Measurements from ENCODE around the gene TSPEAR. TPM values are rescaled to one million over a fixed set of nuclear protein-coding genes. Genes with fewer than 3 reads are reported as not detected.

The TSPEAR gene
- total RNA-seq, 2 experiments from 2014 or later, result not detected

DNA sequence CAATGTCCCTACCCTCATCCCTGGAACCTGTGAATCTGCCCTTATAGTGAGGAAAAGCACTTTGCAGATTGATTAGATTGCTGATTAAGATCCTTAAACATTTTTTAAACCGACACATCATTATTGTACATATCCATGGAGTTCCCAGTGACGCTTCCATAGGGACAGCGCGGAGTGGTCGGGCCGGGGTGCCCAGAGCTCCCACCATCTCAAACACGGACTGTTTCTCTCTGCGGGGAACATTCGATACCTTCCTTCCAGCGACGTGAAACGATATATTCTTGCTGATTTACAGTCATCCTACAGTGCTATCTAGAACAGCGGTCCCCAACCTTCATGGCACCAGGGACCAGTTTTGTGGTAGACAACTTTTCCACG lies 10.4 kb downstream of the TSPEAR start:
- Mint-ChIP-seq H3K36me3 (ENCODE audit: low read depth) (no peaks in the 10 kb centered on the region), H3K4me3 (no peak overlapping the region), H3K27me3 (peaks cover 88% of the 10 kb centered on the region), H3K4me1 (ENCODE audit: low read depth) (peaks cover 1% of the 10 kb centered on the region), H3K27ac (no peak overlapping the region), H3K9me3 (no peaks in the 10 kb centered on the region)
- H3K27ac ChIP-seq (ENCODE audit: low read depth in 1 of 2, low read length in 2 of 2), result no peak overlapping the region
- peaks cover 68 to 78% of the 10 kb centered on the region in 2 experiments for H3K27me3 ChIP-seq (ENCODE audit: control insufficient read depth in 1 of 2, insufficient read depth in 2 of 2, low read length in 2 of 2)
- ATAC-seq (ENCODE audit: poor library complexity) (no peak), DNase-seq (no peak)
- H3K4me1 ChIP-seq (ENCODE audit: insufficient read depth, low read length), result no peaks in the 10 kb centered on the region
- ChIA-PET CTCF (no interaction called here), POLR2A (no interaction called here)
- no peak overlapping the region for H3K4me3 ChIP-seq (ENCODE audit: low read length)
- TF ChIP-seq, protein P1, sequence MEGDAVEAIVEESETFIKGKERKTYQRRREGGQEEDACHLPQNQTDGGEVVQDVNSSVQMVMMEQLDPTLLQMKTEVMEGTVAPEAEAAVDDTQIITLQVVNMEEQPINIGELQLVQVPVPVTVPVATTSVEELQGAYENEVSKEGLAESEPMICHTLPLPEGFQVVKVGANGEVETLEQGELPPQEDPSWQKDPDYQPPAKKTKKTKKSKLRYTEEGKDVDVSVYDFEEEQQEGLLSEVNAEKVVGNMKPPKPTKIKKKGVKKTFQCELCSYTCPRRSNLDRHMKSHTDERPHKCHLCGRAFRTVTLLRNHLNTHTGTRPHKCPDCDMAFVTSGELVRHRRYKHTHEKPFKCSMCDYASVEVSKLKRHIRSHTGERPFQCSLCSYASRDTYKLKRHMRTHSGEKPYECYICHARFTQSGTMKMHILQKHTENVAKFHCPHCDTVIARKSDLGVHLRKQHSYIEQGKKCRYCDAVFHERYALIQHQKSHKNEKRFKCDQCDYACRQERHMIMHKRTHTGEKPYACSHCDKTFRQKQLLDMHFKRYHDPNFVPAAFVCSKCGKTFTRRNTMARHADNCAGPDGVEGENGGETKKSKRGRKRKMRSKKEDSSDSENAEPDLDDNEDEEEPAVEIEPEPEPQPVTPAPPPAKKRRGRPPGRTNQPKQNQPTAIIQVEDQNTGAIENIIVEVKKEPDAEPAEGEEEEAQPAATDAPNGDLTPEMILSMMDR (IDR thresholded peaks at IDR 0.05), result no peak
- intact Hi-C loops (cut with DNase I, micrococcal nuclease), result no loop called here
- no peaks in the 10 kb centered on the region for H3K36me3 ChIP-seq (ENCODE audit: insufficient read depth, low read length)
- H3K9me3 ChIP-seq (ENCODE audit: control insufficient read depth in 1 of 2, insufficient read depth in 1 of 2, low read length in 2 of 2), result peaks cover 3 to 36% of the 10 kb centered on the region in 2 experiments

DNA sequence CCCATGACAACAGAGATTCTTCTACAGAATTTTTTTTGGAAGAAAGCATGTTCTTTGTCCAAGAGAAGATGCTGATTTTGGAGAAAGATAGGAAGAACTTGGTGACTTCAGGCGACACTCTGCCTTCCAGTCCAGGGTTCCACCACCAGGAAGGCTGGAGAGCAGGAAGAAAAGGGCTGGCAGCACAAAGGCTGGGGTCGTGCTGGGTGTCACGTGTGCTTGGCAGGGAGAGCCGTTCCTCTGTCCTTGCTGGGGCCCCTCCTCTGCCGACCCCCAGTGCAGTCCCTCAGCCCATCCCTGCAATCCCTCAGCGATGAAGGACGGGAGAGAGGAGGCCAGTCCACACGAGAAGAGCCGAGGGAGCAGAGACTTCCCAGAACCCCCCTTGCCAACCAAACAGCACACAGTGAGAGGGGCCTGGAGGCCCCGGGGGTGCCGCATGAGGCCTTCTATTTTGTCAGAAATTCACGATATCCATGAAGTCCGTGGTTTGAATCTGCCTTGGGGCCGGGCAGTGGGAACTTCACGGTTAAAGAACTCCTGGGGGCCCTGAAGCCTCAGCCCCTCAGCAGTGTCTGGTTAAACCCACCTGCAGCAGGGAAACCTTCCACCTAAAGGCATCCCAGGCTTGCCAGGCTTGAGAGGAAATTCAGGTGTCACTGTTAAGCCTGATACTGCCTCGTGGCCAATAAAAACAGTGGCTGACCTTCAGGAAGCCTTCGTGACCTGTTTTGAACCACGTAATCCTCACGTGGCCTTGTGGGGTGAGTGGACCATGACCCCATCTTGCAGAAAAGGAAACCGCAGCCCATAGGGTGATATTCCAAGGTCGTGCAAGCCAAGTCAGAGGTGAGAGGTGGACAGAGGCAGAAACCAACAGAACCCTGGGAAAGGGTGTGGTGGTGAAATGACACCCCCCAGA lies 11.0 kb downstream of the TSPEAR start:
- Mint-ChIP-seq H3K27me3 (peaks cover 85% of the 10 kb centered on the region), H3K9me3 (no peaks in the 10 kb centered on the region), H3K27ac (no peak overlapping the region), H3K4me1 (ENCODE audit: low read depth) (peaks cover 6% of the 10 kb centered on the region), H3K4me3 (no peak overlapping the region), H3K36me3 (ENCODE audit: low read depth) (no peaks in the 10 kb centered on the region)
- intact Hi-C loops (cut with DNase I, micrococcal nuclease), result no loop called here
- Histone ChIP-seq H3K36me3 (ENCODE audit: insufficient read depth, low read length) (no peaks in the 10 kb centered on the region), H3K27me3 (ENCODE audit: control insufficient read depth in 1 of 2, insufficient read depth in 2 of 2, low read length in 2 of 2) (peaks cover 65 to 75% of the 10 kb centered on the region in 2 experiments), H3K4me1 (ENCODE audit: insufficient read depth, low read length) (no peaks in the 10 kb centered on the region), H3K9me3 (ENCODE audit: control insufficient read depth in 1 of 2, insufficient read depth in 1 of 2, low read length in 2 of 2) (peaks cover 0 to 32% of the 10 kb centered on the region in 2 experiments), H3K4me3 (ENCODE audit: low read length) (no peak overlapping the region), H3K27ac (ENCODE audit: low read depth in 1 of 2, low read length in 2 of 2) (no peak overlapping the region)
- ATAC-seq (ENCODE audit: poor library complexity) (no peak), DNase-seq (no peak)
- CTCF ChIA-PET, result no interaction called here
- POLR2A ChIA-PET, result no interaction called here
- TF ChIP-seq, protein P1 (IDR thresholded peaks at IDR 0.05), result no peak

DNA sequence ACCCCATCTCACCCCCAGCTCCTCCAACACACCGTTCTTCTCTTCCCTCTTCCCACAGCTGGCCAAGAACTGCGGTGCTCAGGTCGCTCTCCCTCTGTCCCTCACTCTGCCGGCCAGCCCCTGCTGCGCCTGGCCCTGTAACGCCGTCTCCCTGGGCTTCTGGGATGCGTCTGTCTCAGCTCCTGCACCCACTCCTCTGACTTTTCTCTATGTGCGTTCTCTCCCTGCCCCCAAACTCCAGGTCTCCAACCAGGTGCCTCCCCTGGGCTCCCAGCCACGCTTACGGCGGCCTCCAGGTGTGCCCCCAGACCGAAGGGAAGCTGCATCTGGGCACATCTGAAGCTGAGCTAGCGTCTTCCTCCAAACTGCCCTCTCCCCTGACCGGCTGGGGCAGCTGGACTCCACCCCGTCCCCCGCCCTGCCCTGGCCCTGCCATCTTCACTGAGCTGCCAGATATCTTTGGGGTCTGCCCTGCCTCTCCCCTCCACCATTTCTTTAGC lies 11.8 kb downstream of the TSPEAR start:
- ChIA-PET POLR2A (no interaction called here), CTCF (interaction anchor here (0.6 kb wide), 1 partner anchor 1865 kb away, joined by 3 read pairs; no protein-coding TSS in a partner anchor)
- ATAC-seq (ENCODE audit: poor library complexity) (no peak), DNase-seq (no peak)
- H3K9me3 ChIP-seq (ENCODE audit: control insufficient read depth in 1 of 2, insufficient read depth in 1 of 2, low read length in 2 of 2), result peaks cover 0 to 28% of the 10 kb centered on the region in 2 experiments
- peaks cover 5% of the 10 kb centered on the region for H3K4me1 ChIP-seq (ENCODE audit: insufficient read depth, low read length)
- no peak overlapping the region for H3K27ac Mint-ChIP-seq
- intact Hi-C loops (cut with DNase I, micrococcal nuclease), result no loop called here
- peaks cover 62 to 72% of the 10 kb centered on the region in 2 experiments for H3K27me3 ChIP-seq (ENCODE audit: control insufficient read depth in 1 of 2, insufficient read depth in 2 of 2, low read length in 2 of 2)
- H3K4me3 Mint-ChIP-seq, result no peak overlapping the region
- TF ChIP-seq, protein P1 (IDR thresholded peaks at IDR 0.05), result no peak
- H3K36me3 ChIP-seq (ENCODE audit: insufficient read depth, low read length), result no peaks in the 10 kb centered on the region
- H3K4me1 Mint-ChIP-seq (ENCODE audit: low read depth), result peaks cover 6% of the 10 kb centered on the region
- H3K36me3 Mint-ChIP-seq (ENCODE audit: low read depth), result no peaks in the 10 kb centered on the region
- no peak overlapping the region for H3K4me3 ChIP-seq (ENCODE audit: low read length)
- no peaks in the 10 kb centered on the region for H3K9me3 Mint-ChIP-seq
- H3K27me3 Mint-ChIP-seq, result peaks cover 77% of the 10 kb centered on the region
- H3K27ac ChIP-seq (ENCODE audit: low read depth in 1 of 2, low read length in 2 of 2), result no peak overlapping the region
